GM23338 (cell line): ENCODE results near the gene ASAP2. TPM values are rescaled to one million over a fixed set of nuclear protein-coding genes. Genes with fewer than 3 reads are reported as not detected.

Source experiments
- ATAC-seq: fragments of 200-7000 bp; cut with Tn5 transposase; 3 replicates; pipeline ENCODE4 v1.9.1; 2020
- DNase-seq: peaks from one replicate; pipeline ENCODE4 v3.0.0-alpha.2; 2015; ENCODE audit warnings: low spot score
- H2AFZ ChIP-seq: fragments of 200-600 bp; sonication (generic); 2 replicates; pipeline ENCODE4 v1.8.0; 2016; ENCODE audit warnings: antibody characterized with exemption, mild to moderate bottlenecking, moderate library complexity
- H3F3A ChIP-seq: fragments of 200-600 bp; sonication (generic); replicated peaks from 2 replicates; pipeline ENCODE4 v1.8.0; 2017; ENCODE audit warnings: antibody characterized with exemption, mixed run types, low read depth
- H3K27ac ChIP-seq: fragments of 200-600 bp; sonication (generic); 2 replicates; pipeline ENCODE4 v1.6.1; 2016; ENCODE audit warnings: low read depth
- H3K27me3 ChIP-seq: fragments of 200-600 bp; sonication (generic); 2 replicates; pipeline ENCODE4 v1.8.0; 2016; ENCODE audit warnings: mild to moderate bottlenecking, mixed run types, moderate library complexity; ENCODE audit not compliant: insufficient read depth
- H3K36me3 ChIP-seq: fragments of 200-600 bp; sonication (generic); 2 replicates; pipeline ENCODE4 v1.8.0; 2016; ENCODE audit warnings: mild to moderate bottlenecking; ENCODE audit not compliant: insufficient read depth
- H3K4me1 ChIP-seq: fragments of 200-600 bp; sonication (generic); 2 replicates; pipeline ENCODE4 v1.8.0; 2016; ENCODE audit warnings: mild to moderate bottlenecking, moderate library complexity; ENCODE audit not compliant: insufficient read depth
- H3K4me2 ChIP-seq: fragments of 200-600 bp; sonication (generic); 2 replicates; pipeline ENCODE4 v1.7.1; 2017; ENCODE audit warnings: mixed run types
- H3K4me3 ChIP-seq: fragments of 200-600 bp; sonication (generic); 2 replicates; pipeline ENCODE4 v1.6.1; 2016; ENCODE audit warnings: mixed run types
- H3K79me2 ChIP-seq: fragments of 200-600 bp; sonication (generic); replicated peaks from 2 replicates; pipeline ENCODE4 v1.8.0; 2017; ENCODE audit warnings: mild to moderate bottlenecking; ENCODE audit not compliant: insufficient read depth
- H3K9me2 ChIP-seq: fragments of 200-600 bp; sonication (generic); 2 replicates; pipeline ENCODE4 v1.8.0; 2017; ENCODE audit not compliant: insufficient read depth
- H4K20me1 ChIP-seq: fragments of 200-600 bp; sonication (generic); replicated peaks from 2 replicates; pipeline ENCODE4 v1.8.0; 2017; ENCODE audit warnings: mild to moderate bottlenecking; ENCODE audit not compliant: insufficient read depth
- H3K27ac Mint-ChIP-seq: 2 replicates; pipeline ENCODE4 v1.8.0; 2020; ENCODE audit warnings: inconsistent platforms, mild to moderate bottlenecking, moderate library complexity, mixed read lengths
- H3K27me3 Mint-ChIP-seq: 3 replicates; pipeline ENCODE4 v1.8.0; 2022; ENCODE audit warnings: low read depth, mild to moderate bottlenecking, moderate library complexity, mixed read lengths, inconsistent platforms; ENCODE audit not compliant: insufficient read depth, poor library complexity
- H3K36me3 Mint-ChIP-seq: 3 replicates; pipeline ENCODE4 v1.8.0; 2021; ENCODE audit warnings: low read depth, mild to moderate bottlenecking, inconsistent platforms, moderate library complexity, mixed read lengths
- H3K4me1 Mint-ChIP-seq: 3 replicates; pipeline ENCODE4 v1.8.0; 2020; ENCODE audit warnings: mild to moderate bottlenecking, inconsistent platforms, mixed read lengths
- H3K4me3 Mint-ChIP-seq: 3 replicates; pipeline ENCODE4 v1.8.0; 2021; ENCODE audit warnings: moderate library complexity, mild to moderate bottlenecking, inconsistent platforms, mixed read lengths
- H3K9me3 Mint-ChIP-seq: 3 replicates; pipeline ENCODE4 v1.8.0; 2020; ENCODE audit warnings: moderate library complexity, mild to moderate bottlenecking, inconsistent platforms, mixed read lengths
- CREB1 ChIP-seq: fragments of 250-450 bp; sonication (Bioruptor Pico); IDR thresholded peaks from 2 replicates; pipeline ENCODE4 v1.5.0; 2020; ENCODE audit warnings: low read depth, mild to moderate bottlenecking, moderate library complexity
- ETS1 ChIP-seq: IDR thresholded peaks from 2 replicates; pipeline ENCODE4 v1.6.1; 2016; ENCODE audit warnings: antibody characterized with exemption
- EZH2 ChIP-seq: fragments of 200-600 bp; sonication (generic); IDR thresholded peaks from one replicate; pipeline ENCODE4 v1.8.0; 2017; ENCODE audit warnings: antibody characterized with exemption, mild to moderate bottlenecking, low read depth; ENCODE audit not compliant: unreplicated experiment
- EZH2phosphoT487 ChIP-seq: fragments of 200-600 bp; sonication (generic); IDR thresholded peaks from one replicate; pipeline ENCODE4 v1.8.1; 2018; ENCODE audit warnings: antibody characterized with exemption; ENCODE audit not compliant: unreplicated experiment
- NANOG ChIP-seq: IDR thresholded peaks from 2 replicates; pipeline ENCODE4 v1.6.1; 2016; ENCODE audit warnings: antibody characterized with exemption, borderline replicate concordance
- POLR2AphosphoS5 ChIP-seq: IDR thresholded peaks from 2 replicates; pipeline ENCODE4 v1.6.1; 2016; ENCODE audit warnings: antibody characterized with exemption, low read depth
- REST ChIP-seq: IDR thresholded peaks from one replicate; pipeline ENCODE4 v1.6.1; 2018; ENCODE audit warnings: antibody characterized with exemption; ENCODE audit not compliant: unreplicated experiment
- STAT1 ChIP-seq: IDR thresholded peaks from one replicate; pipeline ENCODE4 v1.6.1; 2016; ENCODE audit warnings: antibody characterized with exemption; ENCODE audit not compliant: unreplicated experiment
- ZNF114 ChIP-seq: fragments of 250-450 bp; sonication (Bioruptor Pico); IDR thresholded peaks from 2 replicates; pipeline ENCODE4 v1.5.0; 2020; ENCODE audit warnings: mild to moderate bottlenecking, moderate library complexity
- ZNF331 ChIP-seq: fragments of 250-450 bp; sonication (Bioruptor Pico); IDR thresholded peaks from 2 replicates; pipeline ENCODE4 v1.5.0; 2020; ENCODE audit warnings: low read depth, mild to moderate bottlenecking, moderate library complexity
- polyA plus RNA-seq: library from polyadenylated mRNA; unstranded; fragments of >200 nt; fragmentation: Nextera tagmentation; extraction: Ambion mirVana; gene quantifications from 2 replicates; pipeline ENCODE4 v1.2.1, GENCODE V29; 2016
- total RNA-seq: library from RNA; depleted of rRNA; stranded (reverse); fragments of >200 nt; shearing (Covaris generic); gene quantifications from 2 replicates; pipeline ENCODE4 v1.2.3, GENCODE V29; 2014
- TF ChIP-seq, protein P1 (sequence below), 2 experiments: fragments of 200-600 bp in 1 of 2; sonication (generic) in 1 of 2; conservative IDR thresholded peaks; 2 replicates each; pipeline versions ENCODE4 v1.5.1 to v1.6.1; 2016 to 2017; ENCODE audit warnings: antibody characterized with exemption in 2 of 2, low read depth in 2 of 2, mild to moderate bottlenecking in 2 of 2, moderate library complexity in 1 of 2

Gene ASAP2
- total and polyA plus RNA-seq, 2 experiments from 2014 or later, result 2.6 to 15.6 TPM

- TF ChIP-seq REST (no peak), EZH2 (no peak), CREB1 (no peak), EZH2phosphoT487 (no peak)
These were observed 49.5 kb downstream of the ASAP2 start (continued) for GRCh38 chr2:9256147-9256546.

- Histone ChIP-seq H3K9me2 (no peaks in the 10 kb centered on the region), H3K27me3 (no peaks in the 10 kb centered on the region), H3K4me3 (no peak overlapping the region), H3K36me3 (no peaks in the 10 kb centered on the region), H3K4me1 (peaks cover 31% of the 10 kb centered on the region), H4K20me1 (peaks cover 26% of the 10 kb centered on the region), H3K4me2 (peak overlapping the region; percentile 32; the same call in 1 of the 2 replicates), H3F3A (no peaks in the 10 kb centered on the region), H3K27ac (peak overlapping the region; percentile 75; the same call in 1 of the 2 replicates), H3K79me2 (peaks cover 72% of the 10 kb centered on the region), H2AFZ (no peak overlapping the region)
- Mint-ChIP-seq H3K27ac (no peak overlapping the region), H3K36me3 (no peaks in the 10 kb centered on the region), H3K27me3 (peaks cover 11% of the 10 kb centered on the region), H3K4me3 (no peak overlapping the region), H3K9me3 (no peaks in the 10 kb centered on the region), H3K4me1 (peaks cover 60% of the 10 kb centered on the region)
- ATAC-seq (peak; percentile 39), DNase-seq (no peak)
- TF ChIP-seq, protein P1, sequence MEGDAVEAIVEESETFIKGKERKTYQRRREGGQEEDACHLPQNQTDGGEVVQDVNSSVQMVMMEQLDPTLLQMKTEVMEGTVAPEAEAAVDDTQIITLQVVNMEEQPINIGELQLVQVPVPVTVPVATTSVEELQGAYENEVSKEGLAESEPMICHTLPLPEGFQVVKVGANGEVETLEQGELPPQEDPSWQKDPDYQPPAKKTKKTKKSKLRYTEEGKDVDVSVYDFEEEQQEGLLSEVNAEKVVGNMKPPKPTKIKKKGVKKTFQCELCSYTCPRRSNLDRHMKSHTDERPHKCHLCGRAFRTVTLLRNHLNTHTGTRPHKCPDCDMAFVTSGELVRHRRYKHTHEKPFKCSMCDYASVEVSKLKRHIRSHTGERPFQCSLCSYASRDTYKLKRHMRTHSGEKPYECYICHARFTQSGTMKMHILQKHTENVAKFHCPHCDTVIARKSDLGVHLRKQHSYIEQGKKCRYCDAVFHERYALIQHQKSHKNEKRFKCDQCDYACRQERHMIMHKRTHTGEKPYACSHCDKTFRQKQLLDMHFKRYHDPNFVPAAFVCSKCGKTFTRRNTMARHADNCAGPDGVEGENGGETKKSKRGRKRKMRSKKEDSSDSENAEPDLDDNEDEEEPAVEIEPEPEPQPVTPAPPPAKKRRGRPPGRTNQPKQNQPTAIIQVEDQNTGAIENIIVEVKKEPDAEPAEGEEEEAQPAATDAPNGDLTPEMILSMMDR (conservative IDR thresholded peaks at IDR 0.05; ENCODE audit: low read depth in 2 of 2), result peak in 1 of 2 experiments; percentile 42; a peak in 2 of 4 replicates
- no peak for TF ChIP-seq EZH2
These were observed 50.0 kb downstream of the ASAP2 start for GRCh38 chr2:9256570-9257043.

DNA sequence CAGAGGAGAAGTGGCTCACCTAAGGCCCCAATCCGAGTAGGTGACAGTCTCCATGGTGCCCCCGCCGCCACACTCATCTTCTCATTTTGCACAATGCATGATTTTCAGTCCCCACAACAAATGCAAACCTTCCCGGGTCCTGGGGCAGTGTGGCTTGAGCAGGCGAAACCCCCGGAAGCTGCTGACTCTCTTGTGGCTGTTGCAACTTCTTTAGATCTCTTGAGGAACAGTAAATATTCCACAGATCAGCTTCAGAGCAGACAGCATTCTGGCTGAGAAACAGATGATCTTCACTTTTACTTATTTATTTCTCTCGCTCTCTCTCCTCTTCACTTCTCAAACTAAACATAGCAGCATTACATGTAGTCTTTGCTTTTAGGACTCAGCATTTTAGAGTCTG, 51.9 kb downstream of the ASAP2 start:
- Mint-ChIP-seq H3K4me3 (no peak overlapping the region), H3K4me1 (peaks cover 73% of the 10 kb centered on the region), H3K27ac (peak overlapping the region; percentile 16), H3K36me3 (no peaks in the 10 kb centered on the region), H3K27me3 (peaks cover 7% of the 10 kb centered on the region), H3K9me3 (no peaks in the 10 kb centered on the region)
- Histone ChIP-seq H3K27me3 (no peaks in the 10 kb centered on the region), H3K4me3 (no peak overlapping the region), H3K4me2 (no peak overlapping the region), H3K36me3 (no peaks in the 10 kb centered on the region), H3K9me2 (no peaks in the 10 kb centered on the region), H3K27ac (no peak overlapping the region), H3F3A (no peaks in the 10 kb centered on the region), H3K4me1 (peaks cover 31% of the 10 kb centered on the region), H4K20me1 (peaks cover 22% of the 10 kb centered on the region), H3K79me2 (peaks cover 73% of the 10 kb centered on the region), H2AFZ (no peak overlapping the region)
- ATAC-seq (no peak), DNase-seq (no peak)
- TF ChIP-seq NANOG (no peak), CREB1 (no peak), ZNF114 (no peak), ETS1 (no peak), POLR2AphosphoS5 (no peak), EZH2phosphoT487 (no peak), STAT1 (no peak), REST (no peak), ZNF331 (CRISPR knock-in tag) (no peak), EZH2 (no peak)
